Activated T-cell treated with anti-CD3 and anti-CD28 coated beads, Interleukin-2, amount 50 U/mL, for 4 hours (primary cell): ENCODE results near the gene RASL12. TPM values are rescaled to one million over a fixed set of nuclear protein-coding genes. Genes with fewer than 3 reads are reported as not detected.
A peak's percentile ranks its signal among the peaks of the same experiment; 100 is the strongest.
"Not testable (repeated sequence)": the region's sequence is repeated elsewhere in the genome, so short reads cannot be mapped to it uniquely, and the experiment has no call there.

Source experiments
- ATAC-seq, 2 donors: fragments of 200-7000 bp; cut with Tn5 transposase; one replicate each; pipeline ENCODE4 v1.10.0; 2021
- DNase-seq: peaks from one replicate; pipeline ENCODE4 v3.0.0-alpha.2; 2020
- H3K27me3 Mint-ChIP-seq: one replicate; pipeline ENCODE4 v1.8.0; 2021; ENCODE audit warnings: low read depth, mixed read lengths
- H3K36me3 Mint-ChIP-seq: one replicate; pipeline ENCODE4 v1.8.0; 2022; ENCODE audit warnings: mixed read lengths; ENCODE audit not compliant: insufficient read depth
- H3K4me1 Mint-ChIP-seq: one replicate; pipeline ENCODE4 v1.8.0; 2021; ENCODE audit warnings: low read depth, mixed read lengths
- H3K4me3 Mint-ChIP-seq: one replicate; pipeline ENCODE4 v1.8.0; 2021; ENCODE audit warnings: mild to moderate bottlenecking, moderate library complexity, mixed read lengths
- H3K9me3 Mint-ChIP-seq: one replicate; pipeline ENCODE4 v1.8.0; 2021; ENCODE audit warnings: mixed read lengths
- total RNA-seq, 3 donors: library from RNA; stranded (reverse); gene quantifications; one replicate each; pipeline ENCODE4 v1.2.1, GENCODE V29; 2021

The RASL12 gene
- total RNA-seq, 3 donors from 2014 or later: not detected

GRCh38 chr15:65058394-65059368 lies 9.1 kb downstream of the RASL12 start:
- peaks cover 1% of the 10 kb centered on the region for H3K4me1 Mint-ChIP-seq
- no peak for DNase-seq
- H3K27me3 Mint-ChIP-seq: peaks cover 5% of the 10 kb centered on the region
- H3K4me3 Mint-ChIP-seq: no peak overlapping the region
- no peak for ATAC-seq
- no peaks in the 10 kb centered on the region for H3K36me3 Mint-ChIP-seq
- no peaks in the 10 kb centered on the region for H3K9me3 Mint-ChIP-seq

GRCh38 chr15:65057549-65057940 lies 10.2 kb downstream of the RASL12 start:
- no peaks in the 10 kb centered on the region for H3K36me3 Mint-ChIP-seq
- H3K27me3 Mint-ChIP-seq: peaks cover 2% of the 10 kb centered on the region
- peaks cover 1% of the 10 kb centered on the region for H3K4me1 Mint-ChIP-seq
- H3K4me3 Mint-ChIP-seq: no peak overlapping the region
- ATAC-seq: no peak
- H3K9me3 Mint-ChIP-seq: no peaks in the 10 kb centered on the region
- DNase-seq: no peak

- H3K9me3 Mint-ChIP-seq: no peaks in the 10 kb centered on the region
- DNase-seq (no peak), ATAC-seq (no peak)
- H3K36me3 Mint-ChIP-seq: no peaks in the 10 kb centered on the region
- peaks cover 1% of the 10 kb centered on the region for H3K4me1 Mint-ChIP-seq
- H3K27me3 Mint-ChIP-seq: peaks cover 2% of the 10 kb centered on the region
- H3K4me3 Mint-ChIP-seq: no peak overlapping the region
Measured at GRCh38 chr15:65056868-65057548, 10.8 kb downstream of the RASL12 start.

- Mint-ChIP-seq H3K4me1 (peaks cover 2% of the 10 kb centered on the region), H3K9me3 (no peaks in the 10 kb centered on the region), H3K4me3 (no peak overlapping the region), H3K36me3 (no peaks in the 10 kb centered on the region), H3K27me3 (peaks cover 2% of the 10 kb centered on the region)
- DNase-seq (no peak), ATAC-seq (no peak)
Measured at GRCh38 chr15:65056106-65056505, 11.7 kb downstream of the RASL12 start.

- no peak for ATAC-seq
- Mint-ChIP-seq H3K4me3 (no peak overlapping the region), H3K9me3 (no peaks in the 10 kb centered on the region), H3K27me3 (peaks cover 2% of the 10 kb centered on the region), H3K4me1 (peaks cover 4% of the 10 kb centered on the region), H3K36me3 (no peaks in the 10 kb centered on the region)
- DNase-seq: no peak
Measured at GRCh38 chr15:65055201-65055870, 12.5 kb downstream of the RASL12 start.

GRCh38 chr15:65054333-65055200 lies 13.2 kb downstream of the RASL12 start:
- Mint-ChIP-seq H3K4me3 (no peak overlapping the region), H3K36me3 (no peaks in the 10 kb centered on the region), H3K27me3 (peaks cover 2% of the 10 kb centered on the region), H3K4me1 (peaks cover 12% of the 10 kb centered on the region), H3K9me3 (no peaks in the 10 kb centered on the region)
- DNase-seq: peak; percentile 43
- peak; percentile 22 to 41 for ATAC-seq

GRCh38 chr15:65052956-65053355 lies 14.8 kb downstream of the RASL12 start:
- Mint-ChIP-seq H3K4me3 (no peak overlapping the region), H3K36me3 (no peaks in the 10 kb centered on the region), H3K9me3 (no peaks in the 10 kb centered on the region), H3K4me1 (peaks cover 18% of the 10 kb centered on the region), H3K27me3 (peaks cover 2% of the 10 kb centered on the region)
- DNase-seq (no peak), ATAC-seq (no peak)

- ATAC-seq: no peak
- H3K4me3 Mint-ChIP-seq: no peak overlapping the region
- H3K36me3 Mint-ChIP-seq: no peaks in the 10 kb centered on the region
- H3K27me3 Mint-ChIP-seq: no peaks in the 10 kb centered on the region
- no peak for DNase-seq
- no peaks in the 10 kb centered on the region for H3K9me3 Mint-ChIP-seq
- H3K4me1 Mint-ChIP-seq: peaks cover 18% of the 10 kb centered on the region
Measured at GRCh38 chr15:65051266-65051665, 16.5 kb downstream of the RASL12 start.

- Mint-ChIP-seq H3K36me3 (no peaks in the 10 kb centered on the region), H3K4me3 (peak overlapping the region; percentile 64), H3K27me3 (no peaks in the 10 kb centered on the region), H3K9me3 (no peaks in the 10 kb centered on the region), H3K4me1 (peaks cover 17% of the 10 kb centered on the region)
- ATAC-seq: no peak
- DNase-seq: no peak
Measured at GRCh38 chr15:65050270-65050669, 17.5 kb downstream of the RASL12 start.

GRCh38 chr15:65049418-65049840 lies 18.4 kb downstream of the RASL12 start:
- DNase-seq (peak; percentile 88), ATAC-seq (peak; percentile 98)
- Mint-ChIP-seq H3K36me3 (no peaks in the 10 kb centered on the region), H3K9me3 (no peaks in the 10 kb centered on the region), H3K27me3 (no peaks in the 10 kb centered on the region), H3K4me1 (peaks cover 17% of the 10 kb centered on the region), H3K4me3 (peak overlapping the region; percentile 64)

- peaks cover 5% of the 10 kb centered on the region for H3K27me3 Mint-ChIP-seq
- ATAC-seq (no peak), DNase-seq (no peak)
- H3K9me3 Mint-ChIP-seq: no peaks in the 10 kb centered on the region
- peaks cover 17% of the 10 kb centered on the region for H3K4me1 Mint-ChIP-seq
- H3K4me3 Mint-ChIP-seq: no peak overlapping the region
- no peaks in the 10 kb centered on the region for H3K36me3 Mint-ChIP-seq
Measured at GRCh38 chr15:65048241-65048640, 19.6 kb downstream of the RASL12 start.

GRCh38 chr15:65044724-65045481 lies 22.9 kb downstream of the RASL12 start, which contains the start of gene SLC51B:
Gene SLC51B (plus strand): TSS chr15:65045387. CDS start chr15:65050005, 4,618 bp downstream.
- Mint-ChIP-seq H3K27me3 (peaks cover 12% of the 10 kb centered on the region), H3K36me3 (no peaks in the 10 kb centered on the region), H3K9me3 (no peaks in the 10 kb centered on the region), H3K4me3 (no peak within 1 kb of the TSS), H3K4me1 (peaks cover 10% of the 10 kb centered on the region)
- no peak for ATAC-seq
- no peak for DNase-seq

GRCh38 chr15:65044218-65044617 lies 23.6 kb downstream of the RASL12 start:
- not testable (repeated sequence) for ATAC-seq, H3K9me3 Mint-ChIP-seq, H3K4me1 Mint-ChIP-seq, H3K4me3 Mint-ChIP-seq, DNase-seq, H3K36me3 Mint-ChIP-seq
- peaks cover 12% of the 10 kb centered on the region for H3K27me3 Mint-ChIP-seq
